H1 (cell line): ENCODE data around the gene PTGDS. TPM values are rescaled to one million over a fixed set of nuclear protein-coding genes. Genes with fewer than 3 reads are reported as not detected.

Source experiments
- CTCF ChIA-PET: fragments of 300-600 bp; sonication (Branson Sonifier 250); formaldehyde crosslinking; loops from one replicate; lab custom pipeline; 2021; ENCODE audit not compliant: partially characterized antibody; lab: Charles Lee
- POLR2A ChIA-PET: fragments of 300-600 bp; sonication (Branson Sonifier 250); formaldehyde crosslinking; loops from one replicate; lab custom pipeline; 2021; ENCODE audit warnings: inconsistent platforms; ENCODE audit not compliant: partially characterized antibody; lab: Charles Lee
- DNase-seq, 2 experiments: peaks; one replicate each; pipeline versions ENCODE4 v3.0.0 to v3.0.0-alpha.2; 2010 to 2022; ENCODE audit warnings: low spot score in 2 of 2, low read depth in 1 of 2, mixed read lengths in 1 of 2
- FAIRE-seq: peaks from 2 replicates; lab custom pipeline; 2011; peaks lifted over from hg19 to GRCh38; lab: Jason Lieb, UNC
- H2AFZ ChIP-seq: 2 replicates; pipeline ENCODE4 v1.8.1; 2012; ENCODE audit warnings: low read length, inconsistent platforms
- H2AK5ac ChIP-seq: 2 replicates; pipeline ENCODE4 v1.6.1; 2013; ENCODE audit warnings: low read depth, low read length
- H2BK120ac ChIP-seq: replicated peaks from 2 replicates; pipeline ENCODE3; 2013; ENCODE audit warnings: low read depth, low read length, inconsistent platforms
- H2BK12ac ChIP-seq: 2 replicates; pipeline ENCODE4 v1.6.1; 2013; ENCODE audit warnings: low read depth, low read length
- H2BK15ac ChIP-seq: 2 replicates; pipeline ENCODE4 v1.6.1; 2013; ENCODE audit warnings: low read length
- H2BK20ac ChIP-seq: 2 replicates; pipeline ENCODE4 v1.6.1; 2013; ENCODE audit warnings: low read length
- H2BK5ac ChIP-seq: 2 replicates; pipeline ENCODE4 v1.6.1; 2013; ENCODE audit warnings: low read depth, low read length
- H3K14ac ChIP-seq: 2 replicates; pipeline ENCODE4 v1.6.1; 2013; ENCODE audit warnings: inconsistent platforms; ENCODE audit not compliant: insufficient read length
- H3K18ac ChIP-seq: 2 replicates; pipeline ENCODE4 v1.6.1; 2013; ENCODE audit warnings: low read length; ENCODE audit errors: extremely low read depth
- H3K23ac ChIP-seq: 2 replicates; pipeline ENCODE4 v1.6.1; 2013; ENCODE audit warnings: inconsistent platforms; ENCODE audit not compliant: insufficient read length
- H3K23me2 ChIP-seq: 2 replicates; pipeline ENCODE4 v1.6.1; 2013; ENCODE audit warnings: low read depth, low read length
- H3K27ac ChIP-seq: 2 replicates; pipeline ENCODE4 v1.6.1; 2011; ENCODE audit warnings: low read depth, low read length, inconsistent platforms
- H3K27me3 ChIP-seq, 4 experiments: replicated peaks in 1 of 4; 1 replicate in 1 of 4; 2 replicates in 3 of 4; pipeline versions ENCODE4 v1.6.1 to v1.8.1; 2011 to 2013; ENCODE audit warnings: low read length in 3 of 4, mild to moderate bottlenecking in 3 of 4, inconsistent platforms in 2 of 4, mixed read lengths in 2 of 4, moderate library complexity in 1 of 4; ENCODE audit not compliant: control insufficient read depth in 3 of 4, insufficient read depth in 3 of 4; ENCODE audit errors: extremely low read depth in 1 of 4
- H3K36me3 ChIP-seq, 4 experiments: 2 replicates each; pipeline versions ENCODE4 v1.6.1 to v1.8.1; 2011 to 2013; ENCODE audit warnings: mild to moderate bottlenecking in 4 of 4, low read length in 3 of 4, moderate library complexity in 2 of 4, control low read depth in 1 of 4, inconsistent platforms in 1 of 4; ENCODE audit not compliant: insufficient read depth in 4 of 4, control insufficient read depth in 2 of 4
- H3K4ac ChIP-seq: replicated peaks from 2 replicates; pipeline ENCODE3; 2013; ENCODE audit warnings: low read length, low read depth, mixed read lengths, inconsistent platforms; ENCODE audit not compliant: insufficient read length
- H3K4me1 ChIP-seq, 4 experiments: replicated peaks in 1 of 4; 1 replicate in 1 of 4; 2 replicates in 3 of 4; pipeline versions ENCODE4 v1.6.1 to v1.8.1; 2011 to 2013; ENCODE audit warnings: low read length in 3 of 4, inconsistent platforms in 2 of 4, mixed read lengths in 1 of 4; ENCODE audit not compliant: insufficient read depth in 4 of 4, control insufficient read depth in 3 of 4
- H3K4me2 ChIP-seq, 2 experiments: 2 replicates each; pipeline versions ENCODE4 v1.6.1 to v1.8.1; 2011 to 2013; ENCODE audit warnings: low read depth in 2 of 2, low read length in 2 of 2, control low read depth in 1 of 2, inconsistent platforms in 1 of 2, mild to moderate bottlenecking in 1 of 2; ENCODE audit not compliant: insufficient read depth in 1 of 2
- H3K4me3 ChIP-seq, 4 experiments: fragments of 200-600, 300-600 bp in 1 of 4; sonication (generic), shearing (Covaris generic), sonication (Bioruptor Twin) in 1 of 4; 2 replicates each; pipeline versions ENCODE4 v1.5.1 to v1.8.1; 2011 to 2016; ENCODE audit warnings: low read length in 4 of 4, low read depth in 3 of 4, control low read depth in 2 of 4, inconsistent platforms in 2 of 4, mild to moderate bottlenecking in 2 of 4, mixed read lengths in 1 of 4, moderate library complexity in 1 of 4; ENCODE audit not compliant: insufficient read depth in 2 of 4; ENCODE audit errors: extremely low read depth in 1 of 4
- H3K56ac ChIP-seq: replicated peaks from 2 replicates; pipeline ENCODE3; 2013; ENCODE audit warnings: low read depth, mild to moderate bottlenecking, mixed read lengths, low read length, inconsistent platforms; ENCODE audit not compliant: insufficient read length
- H3K79me1 ChIP-seq: 2 replicates; pipeline ENCODE4 v1.6.1; 2013; ENCODE audit warnings: low read depth, low read length, control low read depth
- H3K79me2 ChIP-seq, 2 experiments: 2 replicates each; pipeline versions ENCODE4 v1.6.1 to v1.8.1; 2012 to 2013; ENCODE audit warnings: low read length in 2 of 2, mild to moderate bottlenecking in 2 of 2, inconsistent platforms in 1 of 2; ENCODE audit not compliant: insufficient read depth in 2 of 2, control insufficient read depth in 1 of 2
- H3K9ac ChIP-seq, 4 experiments: replicated peaks in 1 of 4; 1 replicate in 1 of 4; 2 replicates in 3 of 4; pipeline versions ENCODE4 v1.6.1 to v1.8.1; 2011 to 2013; ENCODE audit warnings: low read depth in 3 of 4, low read length in 3 of 4, control low read depth in 2 of 4, mild to moderate bottlenecking in 2 of 4, moderate library complexity in 2 of 4, inconsistent platforms in 1 of 4; ENCODE audit errors: extremely low read depth in 1 of 4
- H3K9me3 ChIP-seq, 2 experiments: 2 replicates each; pipeline versions ENCODE4 v1.6.1 to v1.8.1; 2012 to 2013; ENCODE audit warnings: mild to moderate bottlenecking in 2 of 2, moderate library complexity in 2 of 2, control low read depth in 1 of 2, inconsistent platforms in 1 of 2, low read depth in 1 of 2, low read length in 1 of 2, mixed read lengths in 1 of 2; ENCODE audit not compliant: insufficient read depth in 2 of 2
- H4K20me1 ChIP-seq, 2 experiments: replicated peaks in 1 of 2; 2 replicates each; pipeline versions ENCODE3 to v1.8.1; 2011 to 2013; ENCODE audit warnings: inconsistent platforms in 2 of 2, low read length in 2 of 2, mild to moderate bottlenecking in 1 of 2; ENCODE audit not compliant: insufficient read depth in 2 of 2, control insufficient read depth in 1 of 2
- H4K5ac ChIP-seq: 2 replicates; pipeline ENCODE4 v1.6.1; 2013; ENCODE audit warnings: low read length, low read depth, mixed read lengths, inconsistent platforms; ENCODE audit not compliant: insufficient read length
- H4K8ac ChIP-seq: 2 replicates; pipeline ENCODE4 v1.8.0; 2013; ENCODE audit warnings: mild to moderate bottlenecking, moderate library complexity, low read length, inconsistent platforms; ENCODE audit not compliant: insufficient read depth; ENCODE audit errors: extremely low read depth
- H4K91ac ChIP-seq: replicated peaks from 2 replicates; pipeline ENCODE3; 2013; ENCODE audit warnings: low read length, mixed read lengths, inconsistent platforms; ENCODE audit not compliant: insufficient read length
- GTF2F1 ChIP-seq: IDR thresholded peaks from 2 replicates; pipeline ENCODE4 v1.6.1; 2012; ENCODE audit warnings: low read depth, low read length, improper control_type of control experiment, borderline replicate concordance
- RXRA ChIP-seq: IDR thresholded peaks from 2 replicates; pipeline ENCODE4 v1.6.1; 2011; ENCODE audit warnings: low read depth, mild to moderate bottlenecking, low read length, moderate library complexity; ENCODE audit not compliant: insufficient read depth
- WGBS, 2 experiments: shearing (Covaris generic) in 1 of 2; methylation state at CpG; one replicate each; pipeline versions ENCODE4 v1.1.6 to v1.1.7; 2013 to 2015; ENCODE audit warnings: low lambda C conversion rate in 2 of 2, mixed read lengths in 2 of 2, inconsistent platforms in 1 of 2, low coverage in 1 of 2, missing lambda C conversion rate in 1 of 2; ENCODE audit not compliant: insufficient replicate concordance in 2 of 2, insufficient coverage in 1 of 2, insufficient read length in 1 of 2; ENCODE audit errors: extremely low coverage in 1 of 2, missing lambda C conversion rate in 1 of 2; 5-methylcytosine and 5-hydroxymethylcytosine counted together
- polyA plus RNA-seq, 7 experiments: library from polyadenylated mRNA; depleted of rRNA in 3 of 7; stranded (reverse) in 5 of 7; unstranded in 2 of 7; fragments of >200 nt in 5 of 7; fragments of 200-250 nt in 2 of 7; gene quantifications; 1 replicate in 5 of 7; 2 replicates in 1 of 7; 4 replicates in 1 of 7; pipeline versions ENCODE4 v1.2.1 to v1.2.3, GENCODE V29; 2011 to 2013; ENCODE audit warnings: missing spikeins in 2 of 7, mixed read lengths in 2 of 7
- total RNA-seq: library from RNA; stranded (reverse); fragmentation: NEBNext Ultra II Directional; extraction: Animal tissue kit (Norgen Biotek cat#: 25700); gene quantifications from 2 replicates; pipeline ENCODE4 v1.2.1, GENCODE V29; 2021

The PTGDS gene
- total and polyA plus RNA-seq, 2 of the 8 experiments (the other 6 are each of a cell fraction or from before 2014, with no cell fraction given) = 1.7 to 2.3 TPM

- WGBS, 2 experiments = 89% methylated on average over 12 of the region's 14 CpGs; no CpG with 5 or more reads in 1 of the 2 experiments
- Histone ChIP-seq H2BK20ac (no peak overlapping the region), H3K56ac (no peak overlapping the region), H3K79me1 (no peaks in the 10 kb centered on the region), H4K5ac (no peak overlapping the region), H2BK5ac (no peak overlapping the region), H3K4me3 (no peak overlapping the region), H2BK120ac (no peak overlapping the region), H3K18ac (no peak overlapping the region), H3K23ac (no peak overlapping the region), H3K79me2 (no peaks in the 10 kb centered on the region), H3K9ac (no peak overlapping the region), H4K8ac (no peak overlapping the region), H3K36me3 (no peaks in the 10 kb centered on the region), H3K14ac (no peak overlapping the region), H3K27me3 (no peaks in the 10 kb centered on the region), H3K4me2 (no peak overlapping the region), H2BK15ac (no peak overlapping the region)
- CTCF ChIA-PET = interaction anchor here (1.3 to 9.4 kb wide), 5 partner anchors 11 to 64 kb away, joined by 5 to 38 read pairs (median 26); partner anchors contain the start of gene C8G
- TF ChIP-seq RXRA = no peak
- no peak for TF ChIP-seq GTF2F1
- TF ChIP-seq, all 59 proteins: peak for 0
- DNase-seq = no peak
- Histone ChIP-seq H4K20me1 (no peaks in the 10 kb centered on the region), H3K4ac (no peak overlapping the region), H2BK12ac (no peak overlapping the region), H3K23me2 (no peaks in the 10 kb centered on the region), H2AFZ (no peak overlapping the region), H3K9me3 (no peaks in the 10 kb centered on the region), H3K4me1 (no peaks in the 10 kb centered on the region), H3K27ac (no peak overlapping the region), H4K91ac (no peak overlapping the region), H2AK5ac (no peak overlapping the region)
- no peak for FAIRE-seq
- POLR2A ChIA-PET = no interaction called here
Measured at GRCh38 chr9:136971746-136972145, 5.6 kb upstream of the PTGDS start.
